GM23338 (cell line): ENCODE data around the gene USP6NL.
A peak's percentile ranks its signal among the peaks of the same experiment; 100 is the strongest.

Source experiments
- CREB1 ChIP-seq: fragments of 250-450 bp; sonication (Bioruptor Pico); IDR thresholded peaks from 2 replicates; pipeline ENCODE4 v1.5.0; 2020; ENCODE audit warnings: low read depth, mild to moderate bottlenecking, moderate library complexity
- CTCF ChIP-seq, 2 experiments: fragments of 200-600 bp in 1 of 2; sonication (generic) in 1 of 2; conservative IDR thresholded peaks; 2 replicates each; pipeline versions ENCODE4 v1.5.1 to v1.6.1; 2016 to 2017; ENCODE audit warnings: antibody characterized with exemption in 2 of 2, low read depth in 2 of 2, mild to moderate bottlenecking in 2 of 2, moderate library complexity in 1 of 2
- ETS1 ChIP-seq: IDR thresholded peaks from 2 replicates; pipeline ENCODE4 v1.6.1; 2016; ENCODE audit warnings: antibody characterized with exemption
- EZH2 ChIP-seq: fragments of 200-600 bp; sonication (generic); IDR thresholded peaks from one replicate; pipeline ENCODE4 v1.8.0; 2017; ENCODE audit warnings: antibody characterized with exemption, mild to moderate bottlenecking, low read depth; ENCODE audit not compliant: unreplicated experiment
- EZH2phosphoT487 ChIP-seq: fragments of 200-600 bp; sonication (generic); IDR thresholded peaks from one replicate; pipeline ENCODE4 v1.8.1; 2018; ENCODE audit warnings: antibody characterized with exemption; ENCODE audit not compliant: unreplicated experiment
- JUNB ChIP-seq: IDR thresholded peaks from one replicate; pipeline ENCODE4 v1.6.1; 2016; ENCODE audit warnings: antibody characterized with exemption; ENCODE audit not compliant: unreplicated experiment
- NANOG ChIP-seq: IDR thresholded peaks from 2 replicates; pipeline ENCODE4 v1.6.1; 2016; ENCODE audit warnings: antibody characterized with exemption, borderline replicate concordance
- POLR2AphosphoS5 ChIP-seq: IDR thresholded peaks from 2 replicates; pipeline ENCODE4 v1.6.1; 2016; ENCODE audit warnings: antibody characterized with exemption, low read depth
- REST ChIP-seq: IDR thresholded peaks from one replicate; pipeline ENCODE4 v1.6.1; 2018; ENCODE audit warnings: antibody characterized with exemption; ENCODE audit not compliant: unreplicated experiment
- STAT1 ChIP-seq: IDR thresholded peaks from one replicate; pipeline ENCODE4 v1.6.1; 2016; ENCODE audit warnings: antibody characterized with exemption; ENCODE audit not compliant: unreplicated experiment
- ZNF114 ChIP-seq: fragments of 250-450 bp; sonication (Bioruptor Pico); IDR thresholded peaks from 2 replicates; pipeline ENCODE4 v1.5.0; 2020; ENCODE audit warnings: mild to moderate bottlenecking, moderate library complexity
- ZNF331 ChIP-seq: fragments of 250-450 bp; sonication (Bioruptor Pico); IDR thresholded peaks from 2 replicates; pipeline ENCODE4 v1.5.0; 2020; ENCODE audit warnings: low read depth, mild to moderate bottlenecking, moderate library complexity

GRCh38 chr10:11472158-11472753, 139.2 kb downstream of the USP6NL start:
- TF ChIP-seq POLR2AphosphoS5: no peak
- peak; percentile 96 to 99 for TF ChIP-seq CTCF (conservative IDR thresholded peaks at IDR 0.05; ENCODE audit: low read depth in 2 of 2)
- no peak for TF ChIP-seq EZH2phosphoT487
- TF ChIP-seq EZH2: no peak
- no peak for TF ChIP-seq ETS1
- no peak for TF ChIP-seq STAT1
- TF ChIP-seq CREB1 (CRISPR knock-in tag): no peak
- TF ChIP-seq NANOG: no peak
- no peak for TF ChIP-seq JUNB
- TF ChIP-seq ZNF114: no peak
- TF ChIP-seq REST: no peak
- TF ChIP-seq ZNF331 (CRISPR knock-in tag): no peak
